Measurements from ENCODE around the gene MAN2C1. TPM values are rescaled to one million over a fixed set of nuclear protein-coding genes. Genes with fewer than 3 reads are reported as not detected.

Gene MAN2C1
- total RNA-seq, 2 donors from 2014 or later = 213 to 295 TPM

DNA sequence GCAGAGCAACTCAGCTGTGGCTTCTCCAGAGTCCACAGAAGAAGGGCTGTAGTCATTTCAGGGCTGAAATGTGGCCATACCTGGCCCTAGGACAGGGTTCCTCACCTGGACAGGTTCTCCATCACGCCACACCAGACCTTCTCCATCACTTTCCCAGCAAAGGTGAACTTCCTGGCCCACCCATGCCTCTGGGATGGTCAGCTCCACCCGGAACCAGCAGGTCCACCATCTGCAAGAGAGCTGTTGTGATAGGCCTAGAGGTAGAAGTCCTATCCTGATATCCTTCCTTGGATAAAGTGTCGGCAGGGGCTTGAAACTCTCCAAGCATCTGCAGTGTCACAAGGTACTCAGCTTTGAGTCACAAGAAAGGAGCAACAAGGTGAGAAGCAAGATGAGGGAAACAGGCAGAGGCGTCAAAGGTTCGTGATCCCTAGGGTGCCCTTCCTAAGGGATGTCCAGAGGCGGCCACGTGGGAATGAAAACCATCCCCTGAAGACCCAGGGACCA lies 948 bp downstream of the MAN2C1 start:
- H3K27ac Mint-ChIP-seq = peak overlapping the region; percentile 30 to 91
- H3K4me1 Mint-ChIP-seq (ENCODE audit: low read depth in 2 of 2) = peaks cover 19 to 25% of the 10 kb centered on the region in 2 donors
- no peaks in the 10 kb centered on the region for H3K9me3 Mint-ChIP-seq
- no peaks in the 10 kb centered on the region for H3K27me3 Mint-ChIP-seq
- peak overlapping the region; percentile 92 for H3K4me3 Mint-ChIP-seq
- H3K36me3 Mint-ChIP-seq = no peaks in the 10 kb centered on the region
- no peak for DNase-seq (ENCODE audit: low spot score)
- ATAC-seq = no peak

GRCh38 chr15:75367006-75367405 lies 1.4 kb downstream of the MAN2C1 start:
- Mint-ChIP-seq H3K4me1 (ENCODE audit: low read depth in 2 of 2) (peaks cover 19 to 25% of the 10 kb centered on the region in 2 donors), H3K27ac (peak overlapping the region; percentile 30 to 91), H3K27me3 (no peaks in the 10 kb centered on the region), H3K9me3 (no peaks in the 10 kb centered on the region), H3K36me3 (no peaks in the 10 kb centered on the region), H3K4me3 (peak overlapping the region; percentile 92)
- DNase-seq (ENCODE audit: low spot score) = no peak
- ATAC-seq = no peak

DNA sequence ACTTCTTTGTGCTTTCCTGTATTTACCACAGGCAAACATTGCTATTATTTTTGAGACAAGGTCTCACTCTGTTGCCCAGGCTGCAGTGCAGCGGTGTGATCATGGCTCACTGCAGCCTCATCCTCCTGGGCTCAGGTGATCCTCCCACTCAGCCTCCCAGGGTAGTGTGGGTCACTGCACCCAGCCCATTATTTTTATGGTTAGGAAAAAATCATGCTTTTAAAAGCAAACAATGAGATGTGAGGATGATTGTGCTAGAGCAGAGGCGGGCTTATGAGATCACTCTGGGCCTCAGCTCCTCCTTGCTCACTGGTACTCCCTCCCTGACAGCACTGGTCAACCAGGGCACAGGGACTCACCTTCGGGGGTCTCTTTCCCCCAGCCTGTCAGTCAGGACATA lies 2.2 kb downstream of the MAN2C1 start:
- H3K36me3 Mint-ChIP-seq = no peaks in the 10 kb centered on the region
- H3K27me3 Mint-ChIP-seq = no peaks in the 10 kb centered on the region
- peaks cover 19 to 25% of the 10 kb centered on the region in 2 donors for H3K4me1 Mint-ChIP-seq (ENCODE audit: low read depth in 2 of 2)
- DNase-seq (ENCODE audit: low spot score) = no peak
- no peaks in the 10 kb centered on the region for H3K9me3 Mint-ChIP-seq
- ATAC-seq = no peak
- H3K4me3 Mint-ChIP-seq = no peak overlapping the region
- H3K27ac Mint-ChIP-seq = no peak overlapping the region

DNA sequence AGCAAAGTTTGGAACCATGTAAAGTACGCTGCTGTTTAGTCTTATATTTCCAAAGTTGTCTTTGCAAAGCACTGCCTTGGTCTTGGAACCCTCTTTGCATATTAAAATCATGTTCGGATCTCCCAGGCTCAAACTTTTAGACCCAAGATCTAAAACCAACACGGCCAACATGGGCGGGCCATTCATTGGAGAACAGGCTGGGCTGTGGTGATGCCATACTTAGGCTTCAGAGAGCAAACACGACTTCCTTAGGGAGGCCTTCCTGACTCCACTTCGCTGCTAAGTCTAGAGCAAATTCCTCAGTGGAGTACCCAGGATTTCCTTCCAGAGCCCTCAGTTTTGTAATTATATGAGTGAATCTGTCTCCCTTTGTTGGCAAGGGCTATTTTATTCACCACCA lies 3.5 kb downstream of the MAN2C1 start:
- Mint-ChIP-seq H3K9me3 (no peaks in the 10 kb centered on the region), H3K27me3 (no peaks in the 10 kb centered on the region), H3K4me1 (ENCODE audit: low read depth in 2 of 2) (peaks cover 17 to 29% of the 10 kb centered on the region in 2 donors), H3K27ac (no peak overlapping the region), H3K36me3 (no peaks in the 10 kb centered on the region), H3K4me3 (no peak overlapping the region)
- no peak for DNase-seq (ENCODE audit: low spot score)
- ATAC-seq = no peak

DNA sequence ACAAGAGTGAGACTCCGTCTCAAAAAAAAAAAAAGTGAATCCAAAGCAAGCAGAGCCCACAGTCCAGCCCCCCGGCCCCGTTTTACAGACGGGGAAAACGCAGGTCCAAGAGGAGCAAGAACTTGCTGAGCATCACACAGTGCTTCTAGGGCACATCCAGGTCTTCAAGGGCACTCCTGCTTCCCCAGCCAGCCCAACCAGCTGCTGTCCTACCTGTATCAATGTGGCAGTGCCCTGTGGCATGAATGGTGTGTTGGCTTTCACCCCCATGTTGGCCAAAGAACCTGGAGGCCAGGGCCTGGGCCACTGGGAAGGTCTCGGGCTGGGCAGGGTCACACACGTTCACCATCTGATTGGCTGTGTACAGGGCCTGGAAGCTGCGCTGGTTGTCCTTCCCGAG lies 4.6 kb downstream of the MAN2C1 start:
- Mint-ChIP-seq H3K4me3 (no peak overlapping the region), H3K27me3 (no peaks in the 10 kb centered on the region), H3K36me3 (no peaks in the 10 kb centered on the region), H3K27ac (no peak overlapping the region), H3K4me1 (ENCODE audit: low read depth in 2 of 2) (peaks cover 6 to 18% of the 10 kb centered on the region in 2 donors), H3K9me3 (no peaks in the 10 kb centered on the region)
- ATAC-seq = no peak
- no peak for DNase-seq (ENCODE audit: low spot score)

DNA sequence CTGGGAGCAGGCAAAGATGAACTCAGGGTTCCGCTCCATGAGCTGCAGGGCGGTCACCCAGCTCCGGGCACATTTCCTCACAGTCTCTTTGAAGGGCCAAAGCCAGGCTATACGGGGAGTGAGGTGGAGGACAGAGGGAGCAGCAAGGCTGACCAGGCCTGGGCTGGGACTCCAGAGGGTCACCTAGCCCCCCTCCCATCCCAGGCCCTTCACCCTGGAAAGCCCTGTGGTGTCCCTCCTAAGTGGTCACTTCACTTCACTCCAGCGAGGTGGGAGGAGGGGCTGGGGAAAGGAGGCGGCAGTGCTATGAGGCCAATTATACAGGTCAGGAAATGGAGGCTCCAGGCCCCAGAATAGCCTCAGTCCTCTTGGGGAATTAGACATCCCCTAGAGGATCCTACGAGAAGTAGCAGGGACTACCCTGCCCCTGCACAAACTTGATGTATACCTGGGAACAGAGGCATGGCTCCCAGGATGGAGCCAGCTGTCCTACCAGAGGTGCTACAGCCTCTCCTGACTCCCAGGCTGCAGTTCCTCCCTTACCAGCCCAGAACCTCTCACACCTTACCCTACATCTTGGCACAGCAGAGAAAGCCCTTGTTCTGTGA lies 5.7 kb downstream of the MAN2C1 start:
- no peaks in the 10 kb centered on the region for H3K27me3 Mint-ChIP-seq
- no peak for DNase-seq (ENCODE audit: low spot score)
- no peaks in the 10 kb centered on the region for H3K36me3 Mint-ChIP-seq
- no peaks in the 10 kb centered on the region for H3K9me3 Mint-ChIP-seq
- peaks cover 4 to 16% of the 10 kb centered on the region in 2 donors for H3K4me1 Mint-ChIP-seq (ENCODE audit: low read depth in 2 of 2)
- no peak for ATAC-seq
- no peak overlapping the region for H3K27ac Mint-ChIP-seq
- H3K4me3 Mint-ChIP-seq = no peak overlapping the region

DNA sequence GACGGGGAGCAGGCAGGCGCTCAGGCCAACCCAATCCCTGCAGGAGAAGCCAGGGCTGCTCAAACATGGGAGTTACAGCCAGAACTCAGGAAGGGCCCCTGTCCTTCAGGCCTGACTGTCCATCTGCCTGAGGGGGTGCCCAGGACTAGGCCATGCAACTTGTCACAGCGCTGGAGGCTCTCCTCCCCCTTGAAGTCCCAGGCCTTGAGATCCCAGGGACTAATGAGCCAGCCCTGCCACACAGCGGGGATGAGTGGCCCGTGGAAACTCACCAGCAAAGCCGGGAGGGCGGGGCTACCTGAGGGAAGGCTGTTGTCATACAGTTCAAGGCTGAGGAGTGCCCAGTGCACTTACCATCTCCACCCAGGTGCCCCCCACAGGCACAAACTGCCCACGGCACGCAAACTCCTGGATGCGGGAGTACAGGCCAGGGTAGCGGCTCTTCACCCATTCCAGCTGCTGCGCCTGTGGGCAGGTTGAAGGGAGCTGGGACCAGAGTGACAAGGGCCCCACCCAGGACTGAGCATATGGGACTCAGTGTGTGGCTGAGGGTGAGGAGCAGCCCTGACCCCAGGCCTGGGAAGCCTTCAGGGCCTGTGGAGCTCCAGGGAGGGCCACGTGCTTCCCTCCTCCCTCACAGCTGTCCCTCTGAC lies 6.3 kb downstream of the MAN2C1 start:
- Mint-ChIP-seq H3K36me3 (no peaks in the 10 kb centered on the region), H3K4me1 (ENCODE audit: low read depth in 2 of 2) (peaks cover 4 to 16% of the 10 kb centered on the region in 2 donors)

GRCh38 chr15:75361361-75361988 lies 6.9 kb downstream of the MAN2C1 start:
- no peak for ATAC-seq

More for the DNA sequence above, 6.3 kb downstream of the MAN2C1 start:
- ATAC-seq = no peak
- no peak overlapping the region for H3K27ac Mint-ChIP-seq
- no peaks in the 10 kb centered on the region for H3K27me3 Mint-ChIP-seq
- no peaks in the 10 kb centered on the region for H3K9me3 Mint-ChIP-seq
- DNase-seq (ENCODE audit: low spot score) = no peak
- H3K4me3 Mint-ChIP-seq = no peak overlapping the region

GRCh38 chr15:75360856-75361255 lies 7.6 kb downstream of the MAN2C1 start:
- H3K27me3 Mint-ChIP-seq = no peaks in the 10 kb centered on the region
- H3K27ac Mint-ChIP-seq = peak overlapping the region in 1 of 2 donors; percentile 29
- H3K4me3 Mint-ChIP-seq = no peak overlapping the region
- peaks cover 0 to 13% of the 10 kb centered on the region in 2 donors for H3K4me1 Mint-ChIP-seq (ENCODE audit: low read depth in 2 of 2)
- H3K9me3 Mint-ChIP-seq = no peaks in the 10 kb centered on the region
- no peaks in the 10 kb centered on the region for H3K36me3 Mint-ChIP-seq
- ATAC-seq (no peak), DNase-seq (ENCODE audit: low spot score) (no peak)

More at GRCh38 chr15:75361361-75361988, 6.9 kb downstream of the MAN2C1 start:
- H3K27ac Mint-ChIP-seq = no peak overlapping the region
- H3K4me1 Mint-ChIP-seq (ENCODE audit: low read depth in 2 of 2) = peaks cover 0 to 13% of the 10 kb centered on the region in 2 donors
- no peaks in the 10 kb centered on the region for H3K36me3 Mint-ChIP-seq
- H3K4me3 Mint-ChIP-seq = no peak overlapping the region
- H3K9me3 Mint-ChIP-seq = no peaks in the 10 kb centered on the region
- H3K27me3 Mint-ChIP-seq = no peaks in the 10 kb centered on the region
- no peak for DNase-seq (ENCODE audit: low spot score)

- DNase-seq (ENCODE audit: low spot score) = no peak
- Mint-ChIP-seq H3K4me3 (no peak overlapping the region), H3K36me3 (no peaks in the 10 kb centered on the region), H3K27me3 (no peaks in the 10 kb centered on the region), H3K4me1 (ENCODE audit: low read depth in 2 of 2) (peaks cover 0 to 13% of the 10 kb centered on the region in 2 donors), H3K9me3 (no peaks in the 10 kb centered on the region), H3K27ac (peak overlapping the region in 1 of 2 donors; percentile 29)
- ATAC-seq = no peak
Observed at GRCh38 chr15:75360391-75360790, 8.0 kb downstream of the MAN2C1 start.

DNA sequence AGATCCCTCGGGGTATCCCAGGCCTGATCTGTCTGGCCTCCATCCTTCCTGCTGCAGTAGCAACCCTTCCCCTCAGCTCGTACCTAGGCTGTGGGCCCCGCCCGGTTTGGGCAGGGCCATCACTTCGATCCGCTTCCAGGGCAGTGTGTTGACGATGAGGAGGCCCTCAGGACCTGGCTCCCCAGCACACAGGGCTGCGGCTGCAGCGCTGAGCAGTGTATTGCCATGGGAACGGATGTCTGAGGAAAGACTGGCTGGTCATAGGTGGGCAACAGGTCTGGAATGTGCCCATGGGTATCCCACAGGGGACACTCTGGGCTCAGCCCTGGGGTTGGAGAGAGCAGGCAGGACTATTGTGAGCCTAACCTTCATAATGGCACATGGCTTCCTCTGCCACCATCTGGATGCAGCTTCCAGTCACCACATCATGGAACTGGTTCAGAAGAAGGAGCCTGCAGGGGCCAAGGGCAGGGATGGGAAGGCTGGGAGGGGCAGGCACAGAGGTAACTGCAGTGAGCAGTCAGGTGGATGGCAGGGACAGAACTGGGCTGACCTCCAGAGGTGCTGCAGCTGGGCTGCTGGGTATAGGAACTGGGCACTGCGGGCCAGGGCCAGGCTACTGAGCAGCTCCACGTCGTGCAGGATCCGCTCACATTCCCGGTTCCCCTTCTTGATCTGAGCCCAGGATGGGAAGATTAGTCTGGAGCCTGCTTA lies 8.7 kb downstream of the MAN2C1 start:
- no peaks in the 10 kb centered on the region for H3K9me3 Mint-ChIP-seq
- H3K27ac Mint-ChIP-seq = no peak overlapping the region

GRCh38 chr15:75358771-75359536 lies 9.5 kb downstream of the MAN2C1 start:
- Mint-ChIP-seq H3K4me3 (no peak overlapping the region), H3K4me1 (ENCODE audit: low read depth in 2 of 2) (peaks cover 0 to 8% of the 10 kb centered on the region in 2 donors), H3K27ac (no peak overlapping the region), H3K9me3 (no peaks in the 10 kb centered on the region), H3K27me3 (no peaks in the 10 kb centered on the region), H3K36me3 (no peaks in the 10 kb centered on the region)
- ATAC-seq (no peak), DNase-seq (ENCODE audit: low spot score) (no peak)

More for the DNA sequence above, 8.7 kb downstream of the MAN2C1 start:
- no peaks in the 10 kb centered on the region for H3K27me3 Mint-ChIP-seq
- no peaks in the 10 kb centered on the region for H3K36me3 Mint-ChIP-seq
- H3K4me3 Mint-ChIP-seq = no peak overlapping the region
- DNase-seq (ENCODE audit: low spot score) = no peak
- peaks cover 0 to 13% of the 10 kb centered on the region in 2 donors for H3K4me1 Mint-ChIP-seq (ENCODE audit: low read depth in 2 of 2)
- ATAC-seq = no peak

Data from natural killer cell treated with Interleukin-12 subunit alpha and Interleukin-12 subunit beta and Interleukin-15 and Interleukin-18, amount 100 ng/mL, for 72 hours (primary cell).